HEK293 (cell line): ENCODE measurements around the gene PCDHB10.
"Not testable (repeated sequence)": the region's sequence is repeated elsewhere in the genome, so short reads cannot be mapped to it uniquely, and the experiment has no call there.

Source experiments
- CTCF ChIA-PET: fragments of 350-600 bp; formaldehyde crosslinking; extraction: SDS; loops from one replicate; lab custom pipeline; 2021; ENCODE audit warnings: antibody characterized with exemption; lab: Yijun Ruan, JAX
- POLR2A ChIA-PET: fragments of 300-600 bp; formaldehyde crosslinking; extraction: SDS; loops from one replicate; lab custom pipeline; 2020; ENCODE audit warnings: antibody characterized with exemption, inconsistent platforms; lab: Yijun Ruan, JAX
- H3K27ac ChIP-seq: fragments of 200-500 bp; sonication (Bioruptor generic); 2 replicates; pipeline ENCODE4 v1.5.1; 2014; ENCODE audit warnings: low read depth, low read length, control low read depth, inconsistent platforms; ENCODE audit errors: extremely low read depth
- H3K36me3 ChIP-seq, 2 experiments: fragments of 200-500 bp in 1 of 2; sonication (Bioruptor generic) in 1 of 2; 1 replicate in 1 of 2; 2 replicates in 1 of 2; pipeline ENCODE4 v1.5.1; 2014 to 2017; ENCODE audit warnings: inconsistent platforms in 2 of 2, low read length in 2 of 2; ENCODE audit not compliant: control insufficient read depth in 2 of 2, insufficient read depth in 1 of 2
- H3K4me1 ChIP-seq: fragments of 200-500 bp; sonication (Bioruptor generic); 2 replicates; pipeline ENCODE4 v1.5.1; 2014; ENCODE audit warnings: mild to moderate bottlenecking, low read length, inconsistent platforms; ENCODE audit not compliant: control insufficient read depth, insufficient read depth
- H3K4me3 ChIP-seq: 2 replicates; pipeline ENCODE4 v1.5.1; 2011; ENCODE audit warnings: low read depth, mild to moderate bottlenecking, control low read depth, low read length, moderate library complexity
- H3K9me3 ChIP-seq: fragments of 200-500 bp; sonication (Bioruptor generic); 2 replicates; pipeline ENCODE4 v1.5.1; 2014; ENCODE audit warnings: low read depth, low read length, inconsistent platforms; ENCODE audit not compliant: control insufficient read depth, insufficient read depth
- PRDM1 ChIP-seq: fragments of 450-650 bp; formaldehyde crosslinking; IDR thresholded peaks from 2 replicates; pipeline ENCODE4; 2016; ENCODE audit warnings: missing biosample characterization, missing genetic modification characterization
- PRDM10 ChIP-seq: fragments of 450-650 bp; formaldehyde crosslinking; IDR thresholded peaks from 2 replicates; pipeline ENCODE4 v1.5.1; 2016; ENCODE audit warnings: missing biosample characterization, missing genetic modification characterization
- SCRT1 ChIP-seq: fragments of 450-650 bp; formaldehyde crosslinking; IDR thresholded peaks from 2 replicates; pipeline ENCODE4 v1.5.1; 2016; ENCODE audit warnings: missing biosample characterization, missing genetic modification characterization, borderline replicate concordance
- ZBTB17 ChIP-seq: fragments of 450-650 bp; formaldehyde crosslinking; IDR thresholded peaks from 2 replicates; pipeline ENCODE4 v1.5.1; 2016; ENCODE audit warnings: missing biosample characterization, missing genetic modification characterization
- ZFP69B ChIP-seq: fragments of 450-650 bp; formaldehyde crosslinking; IDR thresholded peaks from 2 replicates; pipeline ENCODE4 v1.5.1; 2016; ENCODE audit warnings: missing biosample characterization, missing genetic modification characterization
- ZNF24 ChIP-seq: fragments of 450-650 bp; formaldehyde crosslinking; IDR thresholded peaks from 2 replicates; pipeline ENCODE4 v1.5.1; 2016; ENCODE audit warnings: missing biosample characterization, missing genetic modification characterization
- ZNF324 ChIP-seq: fragments of 450-650 bp; formaldehyde crosslinking; IDR thresholded peaks from 2 replicates; pipeline ENCODE4 v1.5.1; 2016; ENCODE audit warnings: missing biosample characterization, missing genetic modification characterization
- ZNF404 ChIP-seq: fragments of 450-650 bp; formaldehyde crosslinking; IDR thresholded peaks from 2 replicates; pipeline ENCODE4 v1.5.1; 2017; ENCODE audit warnings: missing biosample characterization, missing genetic modification characterization
- ZNF521 ChIP-seq: fragments of 450-650 bp; formaldehyde crosslinking; IDR thresholded peaks from 2 replicates; pipeline ENCODE4 v1.5.1; 2017; ENCODE audit warnings: missing biosample characterization, mild to moderate bottlenecking, missing genetic modification characterization
- ZNF654 ChIP-seq: fragments of 450-650 bp; formaldehyde crosslinking; IDR thresholded peaks from 2 replicates; pipeline ENCODE4 v1.5.1; 2016; ENCODE audit warnings: low read depth, missing biosample characterization, missing genetic modification characterization
- ZNF670 ChIP-seq: fragments of 450-650 bp; formaldehyde crosslinking; IDR thresholded peaks from 2 replicates; pipeline ENCODE4 v1.5.1; 2016; ENCODE audit warnings: missing biosample characterization, missing genetic modification characterization, low read depth
- ZNF677 ChIP-seq: fragments of 450-650 bp; IDR thresholded peaks from 2 replicates; pipeline ENCODE4 v1.5.0; 2018; ENCODE audit warnings: missing biosample characterization, mild to moderate bottlenecking, missing genetic modification characterization, moderate library complexity
- ZNF791 ChIP-seq: fragments of 450-650 bp; formaldehyde crosslinking; IDR thresholded peaks from 2 replicates; pipeline ENCODE4 v1.5.1; 2016; ENCODE audit warnings: missing biosample characterization, missing genetic modification characterization
- ZSCAN16 ChIP-seq: fragments of 450-650 bp; formaldehyde crosslinking; IDR thresholded peaks from 2 replicates; pipeline ENCODE4 v1.5.1; 2016; ENCODE audit warnings: missing biosample characterization, missing genetic modification characterization
- ZXDB ChIP-seq: fragments of 450-650 bp; formaldehyde crosslinking; IDR thresholded peaks from 2 replicates; pipeline ENCODE4 v1.5.1; 2016; ENCODE audit warnings: missing biosample characterization, missing genetic modification characterization
- TF ChIP-seq, protein P1 (sequence below): fragments of 450-650 bp; formaldehyde crosslinking; IDR thresholded peaks from 2 replicates; pipeline ENCODE4 v1.5.1; 2016; ENCODE audit warnings: missing biosample characterization, missing genetic modification characterization

PCDHB10 gene

DNA sequence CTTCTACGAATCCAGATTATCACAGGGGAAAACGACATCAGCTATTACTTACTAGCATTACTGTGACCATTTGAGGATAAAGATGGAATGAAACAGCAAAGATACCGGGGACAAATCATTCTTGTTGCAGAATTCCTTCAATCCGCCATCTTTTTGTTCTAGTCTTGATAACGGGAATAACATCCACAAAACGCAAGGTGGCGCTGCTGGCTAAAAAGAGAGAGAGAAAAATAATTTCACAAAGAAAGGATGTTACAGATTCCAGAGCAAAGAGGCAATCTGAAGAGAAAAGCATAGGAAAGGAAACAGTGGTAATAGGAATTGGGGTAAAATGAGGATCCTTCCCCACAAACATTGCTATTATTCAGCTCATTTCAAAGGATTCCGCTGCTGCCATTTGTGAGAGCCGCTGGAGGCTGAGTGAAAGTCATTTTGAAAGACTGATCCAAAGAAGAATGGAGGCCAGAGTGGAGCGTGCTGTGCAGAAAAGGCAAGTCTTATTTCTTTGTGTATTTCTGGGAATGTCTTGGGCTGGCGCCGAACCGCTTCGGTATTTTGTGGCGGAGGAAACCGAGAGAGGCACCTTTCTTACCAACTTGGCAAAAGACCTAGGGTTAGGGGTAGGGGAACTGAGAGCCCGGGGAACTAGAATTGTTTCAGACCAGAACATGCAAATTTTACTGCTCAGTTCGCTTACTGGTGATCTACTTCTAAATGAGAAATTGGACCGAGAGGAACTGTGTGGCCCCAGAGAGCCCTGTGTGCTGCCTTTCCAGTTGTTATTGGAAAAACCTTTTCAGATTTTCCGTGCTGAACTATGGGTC lies 19.6 kb upstream of the PCDHB10 start, which contains the start of gene PCDHB7:
TSS of gene PCDHB7 (plus strand) at position 264 of the 824 bp plus-strand sequence. CDS start at position 456, 192 bp downstream.
- no peak for TF ChIP-seq ZNF677 (tag by site-specific recombination)
- peak; percentile 69 for TF ChIP-seq PRDM1 (tag by site-specific recombination)
- TF ChIP-seq ZFP69B (tag by site-specific recombination) = no peak
- peak; percentile 18; the same call in 1 of the 2 replicates for TF ChIP-seq ZBTB17 (tag by site-specific recombination)
- TF ChIP-seq ZNF324 = no peak
- no peak for TF ChIP-seq ZNF404
- TF ChIP-seq ZNF791 (tag by site-specific recombination) = no peak
- no peak for TF ChIP-seq SCRT1
- TF ChIP-seq ZNF521 (tag by site-specific recombination) = no peak
- TF ChIP-seq, protein P1, sequence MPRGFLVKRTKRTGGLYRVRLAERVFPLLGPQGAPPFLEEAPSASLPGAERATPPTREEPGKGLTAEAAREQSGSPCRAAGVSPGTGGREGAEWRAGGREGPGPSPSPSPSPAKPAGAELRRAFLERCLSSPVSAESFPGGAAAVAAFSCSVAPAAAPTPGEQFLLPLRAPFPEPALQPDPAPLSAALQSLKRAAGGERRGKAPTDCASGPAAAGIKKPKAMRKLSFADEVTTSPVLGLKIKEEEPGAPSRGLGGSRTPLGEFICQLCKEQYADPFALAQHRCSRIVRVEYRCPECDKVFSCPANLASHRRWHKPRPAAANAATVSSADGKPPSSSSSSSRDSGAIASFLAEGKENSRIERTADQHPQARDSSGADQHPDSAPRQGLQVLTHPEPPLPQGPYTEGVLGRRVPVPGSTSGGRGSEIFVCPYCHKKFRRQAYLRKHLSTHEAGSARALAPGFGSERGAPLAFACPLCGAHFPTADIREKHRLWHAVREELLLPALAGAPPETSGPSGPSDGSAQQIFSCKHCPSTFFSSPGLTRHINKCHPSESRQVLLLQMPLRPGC (tag by site-specific recombination) = no peak
- TF ChIP-seq ZNF654 (tag by site-specific recombination) = peak; percentile 60
- TF ChIP-seq ZSCAN16 (tag by site-specific recombination) = no peak
- TF ChIP-seq PRDM10 = no peak
- no peak for TF ChIP-seq ZXDB (tag by site-specific recombination)
- no peak for TF ChIP-seq ZNF24 (tag by site-specific recombination)
- no peak for TF ChIP-seq ZNF670
- TF ChIP-seq, all 188 proteins: peak for 3
- H3K27ac ChIP-seq = no peak within 1 kb of the TSS
- ChIA-PET CTCF (interaction anchor here (0.6 to 3.0 kb wide), 14 partner anchors 9 to 1809 kb away, joined by 3 to 20 read pairs (median 3); partner anchors contain the start of genes PCDHB11, PCDHB15, PCDHB16 and PCDHB6), POLR2A (no interaction called here)
- no peaks in the 10 kb centered on the region for H3K4me1 ChIP-seq
- no peaks in the 10 kb centered on the region for H3K36me3 ChIP-seq
- no peak within 1 kb of the TSS for H3K4me3 ChIP-seq
- no peaks in the 10 kb centered on the region for H3K9me3 ChIP-seq

GRCh38 chr5:141174291-141175104 lies 17.7 kb upstream of the PCDHB10 start:
- H3K36me3 ChIP-seq, H3K27ac ChIP-seq, H3K4me3 ChIP-seq, H3K4me1 ChIP-seq, H3K9me3 ChIP-seq, POLR2A ChIA-PET: not testable (repeated sequence)
- CTCF ChIA-PET = interaction anchor here (0.6 kb wide), 1 partner anchor 144 kb away, joined by 3 read pairs; no protein-coding TSS in a partner anchor
